Progenitor cell of endocrine pancreas (in vitro differentiated cells): ENCODE results near the gene P2RY12. TPM values are rescaled to one million over a fixed set of nuclear protein-coding genes. Genes with fewer than 3 reads are reported as not detected.
A peak's percentile ranks its signal among the peaks of the same experiment; 100 is the strongest.
"Not testable (repeated sequence)": the region's sequence is repeated elsewhere in the genome, so short reads cannot be mapped to it uniquely, and the experiment has no call there.

Source experiments
- DNase-seq: peaks from one replicate; pipeline ENCODE4 v3.0.0; 2021; ENCODE audit warnings: low spot score; ENCODE audit not compliant: unreplicated experiment
- H3K27ac Mint-ChIP-seq: 2 replicates; pipeline ENCODE4 v1.8.0; 2021; ENCODE audit warnings: mild to moderate bottlenecking, moderate library complexity, mixed read lengths
- H3K27me3 Mint-ChIP-seq: 2 replicates; pipeline ENCODE4 v1.8.0; 2021; ENCODE audit warnings: mixed read lengths
- H3K36me3 Mint-ChIP-seq: 2 replicates; pipeline ENCODE4 v1.8.0; 2022; ENCODE audit warnings: mixed read lengths; ENCODE audit not compliant: insufficient read depth
- H3K4me1 Mint-ChIP-seq: 2 replicates; pipeline ENCODE4 v1.8.0; 2021; ENCODE audit warnings: low read depth, mixed read lengths
- H3K4me3 Mint-ChIP-seq: 2 replicates; pipeline ENCODE4 v1.8.0; 2021; ENCODE audit warnings: low read depth, mild to moderate bottlenecking, moderate library complexity, mixed read lengths
- H3K9me3 Mint-ChIP-seq: 2 replicates; pipeline ENCODE4 v1.8.0; 2021; ENCODE audit warnings: low read depth, mixed read lengths
- CTCF ChIP-seq: fragments of 200-600 bp; sonication (generic); IDR thresholded peaks from one replicate; pipeline ENCODE4 v1.5.0; 2021; ENCODE audit warnings: antibody characterized with exemption, mild to moderate bottlenecking; ENCODE audit not compliant: unreplicated experiment
- total RNA-seq: library from RNA; stranded (reverse); gene quantifications from 2 replicates; pipeline ENCODE4 v1.2.1, GENCODE V29; 2021

P2RY12 gene
- total RNA-seq, 1 donor from 2014 or later: not detected

DNA sequence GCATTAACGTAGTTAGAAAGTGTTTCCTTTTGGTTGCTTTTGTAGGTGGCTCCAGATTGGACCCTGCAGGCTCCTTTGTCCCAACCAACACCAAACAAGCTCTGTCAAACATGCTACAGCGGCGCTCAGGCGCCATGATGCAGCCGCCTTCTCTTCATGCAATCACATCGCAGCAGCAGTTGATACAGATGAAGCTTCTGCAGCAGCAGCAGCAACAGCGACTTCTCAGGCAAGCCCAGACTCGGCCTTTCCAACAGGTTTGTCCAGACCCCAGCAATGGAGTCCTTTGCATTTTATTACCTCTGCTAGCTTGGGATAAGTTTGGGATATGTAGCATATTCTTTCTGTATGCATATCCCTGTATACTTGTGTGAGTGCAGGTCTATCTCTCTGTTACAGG, 10.1 kb upstream of the P2RY12 start:
- TF ChIP-seq CTCF: no peak
- Mint-ChIP-seq H3K9me3 (peaks cover 3% of the 10 kb centered on the region), H3K4me1 (no peaks in the 10 kb centered on the region), H3K36me3 (peaks cover 3% of the 10 kb centered on the region), H3K4me3 (no peak overlapping the region), H3K27ac (no peak overlapping the region), H3K27me3 (no peaks in the 10 kb centered on the region)
- DNase-seq: no peak

- Mint-ChIP-seq H3K9me3 (peaks cover 3% of the 10 kb centered on the region), H3K27ac (no peak overlapping the region), H3K4me3 (no peak overlapping the region), H3K4me1 (no peaks in the 10 kb centered on the region), H3K36me3 (peaks cover 3% of the 10 kb centered on the region), H3K27me3 (no peaks in the 10 kb centered on the region)
- DNase-seq: no peak
- no peak for TF ChIP-seq CTCF
These were observed 9.4 kb upstream of the P2RY12 start for GRCh38 chr3:151393941-151394340.

DNA sequence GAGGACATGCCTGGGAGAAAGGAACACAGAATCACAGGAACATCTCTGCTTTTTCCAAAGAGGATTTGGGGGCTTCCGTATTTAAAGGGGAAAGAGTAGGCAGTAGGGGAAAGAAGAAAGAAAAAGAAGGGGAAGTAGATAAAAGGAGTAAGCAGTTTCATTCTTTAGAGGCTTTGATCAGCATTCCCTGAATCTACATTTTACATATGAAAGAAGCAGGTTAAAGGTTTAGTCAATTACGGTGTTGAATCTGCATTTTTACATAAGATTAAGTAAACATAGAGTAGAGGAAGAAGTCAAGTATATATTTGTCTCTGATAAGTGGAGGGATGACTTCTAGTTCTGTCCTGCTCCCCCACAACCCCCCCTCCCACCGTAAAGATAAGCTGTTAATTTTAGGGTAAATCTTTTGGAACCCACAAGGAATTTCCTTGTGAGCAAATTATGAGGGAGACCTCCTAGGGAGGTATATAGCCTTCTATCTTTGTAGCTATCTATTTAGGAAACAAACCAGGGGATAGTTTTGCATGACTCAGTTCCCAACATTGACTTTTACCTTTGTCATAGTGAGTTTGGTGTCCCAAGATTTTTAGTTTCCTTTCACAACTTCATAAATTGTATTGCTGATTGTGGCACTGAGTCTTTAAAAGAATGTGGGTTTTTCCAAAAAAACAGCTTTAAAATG, 8.7 kb upstream of the P2RY12 start:
- H3K27me3 Mint-ChIP-seq: no peaks in the 10 kb centered on the region
- H3K4me3 Mint-ChIP-seq: no peak overlapping the region
- peaks cover 3% of the 10 kb centered on the region for H3K36me3 Mint-ChIP-seq
- no peak overlapping the region for H3K27ac Mint-ChIP-seq
- no peak for DNase-seq
- H3K4me1 Mint-ChIP-seq: no peaks in the 10 kb centered on the region
- no peak for TF ChIP-seq CTCF
- peaks cover 3% of the 10 kb centered on the region for H3K9me3 Mint-ChIP-seq

- H3K36me3 Mint-ChIP-seq, H3K27ac Mint-ChIP-seq, H3K27me3 Mint-ChIP-seq, H3K9me3 Mint-ChIP-seq, H3K4me3 Mint-ChIP-seq, H3K4me1 Mint-ChIP-seq, DNase-seq: not testable (repeated sequence)
These were observed 7.6 kb upstream of the P2RY12 start for GRCh38 chr3:151392191-151392590.

GRCh38 chr3:151391720-151392119, 7.2 kb upstream of the P2RY12 start:
- no peak for TF ChIP-seq CTCF
- peaks cover 3% of the 10 kb centered on the region for H3K9me3 Mint-ChIP-seq
- no peak overlapping the region for H3K27ac Mint-ChIP-seq
- H3K4me1 Mint-ChIP-seq: no peaks in the 10 kb centered on the region
- no peaks in the 10 kb centered on the region for H3K27me3 Mint-ChIP-seq
- H3K36me3 Mint-ChIP-seq: peaks cover 3% of the 10 kb centered on the region
- DNase-seq: no peak
- no peak overlapping the region for H3K4me3 Mint-ChIP-seq

DNA sequence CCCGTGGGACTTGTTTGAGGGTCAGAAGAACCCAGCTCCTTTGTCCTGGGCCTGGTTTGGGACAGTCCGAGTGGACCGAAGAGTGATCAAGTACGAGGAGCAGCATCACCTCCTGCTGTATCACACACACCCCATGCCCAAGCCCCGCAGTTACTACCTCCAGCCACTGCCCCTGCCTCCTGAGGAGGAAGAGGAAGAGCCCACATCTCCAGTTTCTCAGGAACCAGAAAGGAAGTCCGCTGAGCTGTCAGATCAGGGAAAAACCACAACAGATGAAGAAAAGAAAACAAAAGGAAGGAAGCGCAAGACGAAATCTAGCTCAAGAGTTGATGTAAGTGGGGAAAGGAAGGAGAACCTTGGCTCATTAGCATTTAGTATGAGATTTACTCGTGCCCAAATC, 3.3 kb upstream of the P2RY12 start:
- Mint-ChIP-seq H3K4me3 (no peak overlapping the region), H3K36me3 (no peaks in the 10 kb centered on the region), H3K4me1 (peaks cover 6% of the 10 kb centered on the region), H3K9me3 (no peaks in the 10 kb centered on the region), H3K27ac (peak overlapping the region; percentile 25), H3K27me3 (no peaks in the 10 kb centered on the region)
- TF ChIP-seq CTCF: no peak
- DNase-seq: no peak
